Upper lobe of left lung (tissue), 6 donors: Measurements from ENCODE around the gene GPR27. TPM values are rescaled to one million over a fixed set of nuclear protein-coding genes. Genes with fewer than 3 reads are reported as not detected.

Experiments used
- ATAC-seq, 2 donors: fragments of 200-7000 bp; cut with Tn5 transposase; one replicate each; pipeline ENCODE4 v1.9.1; 2022; ENCODE audit warnings: mild to moderate bottlenecking in 2 of 2, moderate library complexity in 2 of 2; ENCODE audit not compliant: low FRiP score in 2 of 2
- DNase-seq, 2 donors: peaks; one replicate each; pipeline ENCODE4 v3.0.0-alpha.2; 2019 to 2020
- H3K27ac ChIP-seq, 4 donors: fragments of 200-600 bp; sonication (generic); one replicate each; pipeline ENCODE4 v1.5.1; 2016 to 2019
- H3K27me3 ChIP-seq, 4 donors: fragments of 200-600 bp; sonication (generic); one replicate each; pipeline ENCODE4 v1.5.1; 2017 to 2019
- H3K36me3 ChIP-seq, 4 donors: fragments of 200-600 bp; sonication (generic); one replicate each; pipeline ENCODE4 v1.5.1; 2016 to 2019
- H3K4me1 ChIP-seq, 4 donors: fragments of 200-600 bp; sonication (generic); one replicate each; pipeline ENCODE4 v1.5.1; 2018 to 2019
- H3K4me3 ChIP-seq, 4 donors: fragments of 200-600 bp; sonication (generic); one replicate each; pipeline ENCODE4 v1.5.1; 2017 to 2019; ENCODE audit warnings: mild to moderate bottlenecking in 2 of 4, moderate library complexity in 1 of 4
- H3K9me3 ChIP-seq, 4 donors: fragments of 200-600 bp; sonication (generic); one replicate each; pipeline ENCODE4 v1.5.1; 2018 to 2019
- CTCF ChIP-seq, 6 experiments: fragments of 450-650 bp in 4 of 6; fragments of 200-600 bp in 2 of 6; sonication (generic) in 2 of 6; IDR thresholded peaks; one replicate each; pipeline ENCODE4 v1.5.1; 2016 to 2019; ENCODE audit warnings: antibody characterized with exemption in 6 of 6
- EP300 ChIP-seq, 4 donors: sonication (generic); formaldehyde crosslinking; IDR thresholded peaks; one replicate each; pipeline ENCODE4 v1.5.1; 2017; ENCODE audit warnings: antibody characterized with exemption in 4 of 4, control low read depth in 2 of 4
- POLR2A ChIP-seq, 4 donors: fragments of 450-650 bp; IDR thresholded peaks; one replicate each; pipeline ENCODE4 v1.5.1; 2016 to 2017; ENCODE audit warnings: antibody characterized with exemption in 4 of 4, mild to moderate bottlenecking in 2 of 4
- POLR2AphosphoS5 ChIP-seq, 2 donors: sonication (generic); formaldehyde crosslinking; IDR thresholded peaks; one replicate each; pipeline ENCODE4 v1.5.1; 2017; ENCODE audit warnings: antibody characterized with exemption in 2 of 2
- WGBS, 2 donors: methylation state at CpG; one replicate each; pipeline ENCODE4 v1.1.5; 2017 to 2018; 5-methylcytosine and 5-hydroxymethylcytosine counted together
- total RNA-seq, 6 donors: library from RNA; depleted of rRNA in 4 of 6; stranded (reverse); fragments of >200 nt in 4 of 6; gene quantifications; one replicate each; pipeline versions ENCODE4 v1.1.0 to v1.2.1, GENCODE V29; 2016 to 2021
- donor health status: DM: no; HTN: no; CAD: no; lungs with moderate emphysema.
- donor health status: DM: no; HTN: yes; CAD: no; lungs with severe emphysema.

The GPR27 gene
- total RNA-seq, 6 donors from 2014 or later: 0.39 to 4.4 (median 1.3) TPM; not detected in 1

GRCh38 chr3:71723452-71724170, 30.0 kb upstream of the GPR27 start:
- peaks cover 11 to 34% (median 25%) of the 10 kb centered on the region in 4 donors for H3K4me1 ChIP-seq
- ATAC-seq (no peak), DNase-seq (no peak)
- 18 to 24% methylated on average over 6 of the region's 6 CpGs for WGBS, 2 donors
- TF ChIP-seq CTCF (IDR thresholded peaks at IDR 0.05): no peak
- TF ChIP-seq POLR2AphosphoS5 (IDR thresholded peaks at IDR 0.05): no peak
- peak overlapping the region in 3 of 4 donors; percentile 66 to 93 (median 83) for H3K4me3 ChIP-seq
- no peaks in the 10 kb centered on the region for H3K36me3 ChIP-seq
- peak overlapping the region in 2 of 4 donors; percentile 83 to 91 for H3K27ac ChIP-seq
- H3K27me3 ChIP-seq: no peaks in the 10 kb centered on the region
- no peaks in the 10 kb centered on the region for H3K9me3 ChIP-seq

- DNase-seq (no peak), ATAC-seq (no peak)
- Histone ChIP-seq H3K4me3 (peak overlapping the region; percentile 54 to 93 (median 74)), H3K4me1 (peaks cover 11 to 34% (median 23%) of the 10 kb centered on the region in 4 donors), H3K27me3 (no peaks in the 10 kb centered on the region), H3K9me3 (no peaks in the 10 kb centered on the region), H3K36me3 (no peaks in the 10 kb centered on the region), H3K27ac (peak overlapping the region in 2 of 4 donors; percentile 83 to 91)
- TF ChIP-seq EP300 (IDR thresholded peaks at IDR 0.05) (no peak), POLR2AphosphoS5 (IDR thresholded peaks at IDR 0.05) (no peak), POLR2A (IDR thresholded peaks at IDR 0.05) (no peak), CTCF (IDR thresholded peaks at IDR 0.05) (no peak)
Measured at GRCh38 chr3:71724171-71724453, 29.5 kb upstream of the GPR27 start.

GRCh38 chr3:71724584-71725270, 28.9 kb upstream of the GPR27 start:
- peak in 1 of 6 experiments; percentile 5 for TF ChIP-seq CTCF (IDR thresholded peaks at IDR 0.05)
- TF ChIP-seq POLR2AphosphoS5 (IDR thresholded peaks at IDR 0.05): peak; percentile 14 to 25
- TF ChIP-seq POLR2A (IDR thresholded peaks at IDR 0.05): peak in 1 of 4 donors; percentile 35
- TF ChIP-seq EP300 (IDR thresholded peaks at IDR 0.05): no peak
- no peaks in the 10 kb centered on the region for H3K27me3 ChIP-seq
- WGBS, 2 donors: 0 to 3% methylated on average over 6 to 21 of the region's 73 CpGs
- peak; percentile 51 to 91 for DNase-seq
- peak overlapping the region; percentile 79 to 91 (median 82) for H3K27ac ChIP-seq
- peak; percentile 46 to 70 for ATAC-seq
- H3K36me3 ChIP-seq: no peaks in the 10 kb centered on the region
- no peaks in the 10 kb centered on the region for H3K9me3 ChIP-seq
- H3K4me1 ChIP-seq: peaks cover 13 to 38% (median 27%) of the 10 kb centered on the region in 4 donors
- peak overlapping the region; percentile 54 to 93 (median 74) for H3K4me3 ChIP-seq

- no peaks in the 10 kb centered on the region for H3K36me3 ChIP-seq
- TF ChIP-seq POLR2AphosphoS5 (IDR thresholded peaks at IDR 0.05) (no peak), CTCF (IDR thresholded peaks at IDR 0.05) (peak in 1 of 6 experiments; percentile 7), POLR2A (IDR thresholded peaks at IDR 0.05) (no peak), EP300 (IDR thresholded peaks at IDR 0.05) (no peak)
- DNase-seq (peak in 1 of 2 donors; percentile 47), ATAC-seq (peak; percentile 44 to 79)
- H3K27me3 ChIP-seq: no peaks in the 10 kb centered on the region
- H3K4me3 ChIP-seq: peak within 1 kb of the TSS; percentile 54 to 93 (median 74)
- peak within 1 kb of the TSS; percentile 82 to 92 (median 83) for H3K27ac ChIP-seq
- no peaks in the 10 kb centered on the region for H3K9me3 ChIP-seq
- 8 to 28% methylated on average over 11 to 22 of the region's 80 CpGs for WGBS, 2 donors
- peaks cover 16 to 43% (median 33%) of the 10 kb centered on the region in 4 donors for H3K4me1 ChIP-seq
Measured at GRCh38 chr3:71725271-71725991, 28.2 kb upstream of the GPR27 start, which contains the start of gene EIF4E3. Gene EIF4E3, minus strand, starts transcription at chr3:71725402. Its CDS starts 35 bp downstream, at chr3:71725367.
